Cardiac fibroblast (primary cell): ENCODE results near the gene MYO1C.

Source experiments
- DNase-seq, 2 donors: peaks; one replicate each; pipeline versions ENCODE4 v3.0.0 to v3.0.0-alpha.2; 2010; ENCODE audit warnings: low read depth in 2 of 2
- H3K4me3 ChIP-seq, 2 donors: replicated peaks in 1 of 2; 1 replicate in 1 of 2; 2 replicates in 1 of 2; pipeline ENCODE4 v1.5.1; 2011; ENCODE audit warnings: low read depth in 2 of 2, low read length in 2 of 2, mild to moderate bottlenecking in 2 of 2, moderate library complexity in 1 of 2
- TF ChIP-seq, protein P1 (sequence below): IDR thresholded peaks from one replicate; pipeline ENCODE4 v1.5.1; 2011; ENCODE audit warnings: low read depth, mild to moderate bottlenecking, low read length, inconsistent platforms

The MYO1C gene

DNA sequence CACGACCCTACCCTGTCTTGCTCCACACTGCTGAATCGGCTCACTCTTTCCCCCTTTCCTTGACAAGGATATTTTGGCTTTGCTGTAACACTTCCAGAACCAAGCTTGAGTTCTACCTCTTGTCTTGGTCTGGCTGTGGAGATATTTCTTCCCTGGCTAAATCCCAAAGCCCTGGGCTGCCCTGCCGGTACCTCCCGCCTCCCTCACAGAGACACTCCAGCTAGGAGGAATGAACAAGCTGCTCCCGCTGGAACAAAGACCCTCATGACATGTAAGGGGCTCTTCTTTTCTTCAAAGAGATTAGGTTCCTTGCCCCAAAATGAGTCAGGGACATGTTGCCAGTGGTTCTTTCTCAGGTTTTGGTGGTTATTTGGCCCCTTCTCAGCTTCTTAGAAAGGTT, 13.1 kb upstream of the MYO1C start:
- TF ChIP-seq, protein P1, sequence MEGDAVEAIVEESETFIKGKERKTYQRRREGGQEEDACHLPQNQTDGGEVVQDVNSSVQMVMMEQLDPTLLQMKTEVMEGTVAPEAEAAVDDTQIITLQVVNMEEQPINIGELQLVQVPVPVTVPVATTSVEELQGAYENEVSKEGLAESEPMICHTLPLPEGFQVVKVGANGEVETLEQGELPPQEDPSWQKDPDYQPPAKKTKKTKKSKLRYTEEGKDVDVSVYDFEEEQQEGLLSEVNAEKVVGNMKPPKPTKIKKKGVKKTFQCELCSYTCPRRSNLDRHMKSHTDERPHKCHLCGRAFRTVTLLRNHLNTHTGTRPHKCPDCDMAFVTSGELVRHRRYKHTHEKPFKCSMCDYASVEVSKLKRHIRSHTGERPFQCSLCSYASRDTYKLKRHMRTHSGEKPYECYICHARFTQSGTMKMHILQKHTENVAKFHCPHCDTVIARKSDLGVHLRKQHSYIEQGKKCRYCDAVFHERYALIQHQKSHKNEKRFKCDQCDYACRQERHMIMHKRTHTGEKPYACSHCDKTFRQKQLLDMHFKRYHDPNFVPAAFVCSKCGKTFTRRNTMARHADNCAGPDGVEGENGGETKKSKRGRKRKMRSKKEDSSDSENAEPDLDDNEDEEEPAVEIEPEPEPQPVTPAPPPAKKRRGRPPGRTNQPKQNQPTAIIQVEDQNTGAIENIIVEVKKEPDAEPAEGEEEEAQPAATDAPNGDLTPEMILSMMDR = no peak
- no peak overlapping the region for H3K4me3 ChIP-seq

DNA sequence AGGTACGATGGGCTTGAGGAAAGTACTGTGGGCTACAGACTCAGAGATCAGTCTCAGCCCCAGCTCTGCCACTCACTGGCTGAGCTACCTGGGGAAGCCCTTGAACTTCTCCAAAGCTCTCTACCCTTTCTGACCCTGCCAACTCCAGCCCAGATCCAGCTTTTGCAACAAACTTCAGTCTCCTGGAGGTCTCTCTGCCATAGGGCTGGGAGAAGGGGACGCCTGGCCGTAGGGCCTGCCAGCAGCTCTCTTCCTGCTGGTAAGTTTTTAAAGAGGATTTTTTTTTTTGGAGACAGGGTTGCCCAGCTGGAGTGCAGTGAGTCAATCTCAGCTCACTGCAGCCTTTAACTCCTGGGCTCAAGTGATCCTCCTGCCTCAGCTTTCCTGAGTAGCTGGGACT, 12.4 kb upstream of the MYO1C start:
- no peak for DNase-seq
- H3K4me3 ChIP-seq = no peak overlapping the region
- TF ChIP-seq, protein P1 = no peak

More for the DNA sequence above, 13.1 kb upstream of the MYO1C start:
- no peak for DNase-seq

DNA sequence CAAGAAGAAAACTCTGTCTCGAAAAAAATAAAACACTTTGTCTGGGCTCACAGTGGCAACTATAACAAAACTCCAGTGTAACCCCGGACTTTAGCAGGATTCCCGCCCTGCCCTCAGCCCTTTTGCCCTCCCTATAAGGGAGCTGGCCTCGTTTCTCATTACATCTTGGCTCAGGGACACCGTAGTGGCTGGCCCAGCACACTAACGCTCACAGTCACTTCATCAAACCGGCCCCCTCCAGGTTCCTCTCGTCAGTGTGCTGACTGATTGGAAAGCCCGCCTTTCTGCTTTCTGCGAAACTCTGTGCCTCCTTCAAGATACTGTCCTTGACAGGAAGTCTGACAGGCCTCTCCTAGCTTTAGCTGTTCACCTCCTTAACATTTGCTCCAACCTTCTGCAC, 11.2 kb upstream of the MYO1C start:
- no peak overlapping the region for H3K4me3 ChIP-seq
- no peak for DNase-seq
- TF ChIP-seq, protein P1 = no peak

DNA sequence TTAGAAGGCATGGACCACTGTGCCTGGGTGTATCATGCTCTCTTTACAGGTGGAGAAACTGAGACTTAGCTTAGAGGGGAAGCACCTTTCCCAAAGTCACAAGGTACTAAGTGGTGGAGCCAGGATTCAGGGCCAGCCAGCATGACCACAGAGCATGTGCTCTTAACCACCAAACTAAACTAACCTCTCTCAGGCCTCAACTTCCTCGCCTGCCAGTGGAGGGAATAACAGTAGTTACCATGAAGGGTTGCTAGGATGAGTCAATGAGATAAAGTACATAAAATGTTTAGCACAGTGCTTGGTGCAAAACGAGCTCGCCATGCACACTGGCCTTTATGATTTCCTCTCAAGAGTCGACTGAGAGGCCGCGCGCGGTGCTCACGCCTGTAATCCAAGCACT, 6.4 kb upstream of the MYO1C start:
- DNase-seq = peak; percentile 31 to 43
- TF ChIP-seq, protein P1 = no peak
- no peak overlapping the region for H3K4me3 ChIP-seq

GRCh38 chr17:1498233-1498632, 5.7 kb upstream of the MYO1C start:
- no peak for DNase-seq
- no peak overlapping the region for H3K4me3 ChIP-seq
- TF ChIP-seq, protein P1 = no peak

DNA sequence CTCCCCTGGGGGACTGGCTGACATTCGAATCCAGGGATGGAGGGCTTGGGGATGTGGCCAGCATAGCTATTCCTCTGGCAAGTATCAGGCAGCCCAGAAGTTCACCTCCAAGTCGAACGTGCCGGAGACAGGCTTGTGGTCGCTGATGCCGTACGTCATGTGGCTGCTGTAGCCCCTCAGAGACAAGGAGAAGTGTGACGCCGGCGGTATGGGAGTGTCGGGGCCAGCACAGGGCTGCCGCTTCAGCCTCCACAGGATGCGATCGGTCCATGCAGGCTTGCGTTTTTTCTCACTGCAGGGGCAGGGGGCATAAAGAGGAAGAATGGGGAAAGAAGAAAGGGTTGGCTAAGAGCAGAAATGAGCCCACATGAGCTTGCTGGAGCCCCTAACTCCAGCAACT, 5.3 kb upstream of the MYO1C start:
- no peak for DNase-seq
- no peak overlapping the region for H3K4me3 ChIP-seq
- TF ChIP-seq, protein P1 = no peak

DNA sequence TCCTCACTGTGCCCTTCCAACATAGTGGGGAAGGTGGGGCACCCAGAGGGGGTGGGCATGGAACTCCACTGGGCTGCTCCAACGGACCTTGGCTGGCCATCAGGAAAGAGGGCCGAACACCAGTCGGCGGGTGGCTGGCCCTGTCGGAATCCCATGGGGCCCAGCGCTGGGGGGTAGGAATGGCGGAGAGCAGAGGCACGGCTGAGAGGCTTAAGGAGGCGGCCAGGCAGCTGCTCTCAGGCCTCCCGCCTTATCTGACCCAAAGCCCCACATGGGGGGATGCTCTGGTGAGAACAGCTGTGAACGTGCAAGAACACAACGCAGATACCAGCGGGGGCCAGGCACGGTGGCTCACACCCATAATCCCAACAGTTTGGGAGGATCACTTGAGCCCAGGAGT, 4.4 kb upstream of the MYO1C start:
- no peak for DNase-seq
- TF ChIP-seq, protein P1 = no peak
- no peak overlapping the region for H3K4me3 ChIP-seq
